ENCODE data around the gene ARHGEF7.

ARHGEF7 gene

GRCh38 chr13:111282425-111282824, 167.3 kb downstream of the ARHGEF7 start:
- Histone ChIP-seq H3K9ac (ENCODE audit: low read depth, low read length, poor library complexity, severe bottlenecking) (no peak overlapping the region), H3K36me3 (ENCODE audit: insufficient read depth, low read length) (peaks cover 100% of the 10 kb centered on the region), H3K4me3 (ENCODE audit: low read length, poor library complexity, severe bottlenecking) (no peak overlapping the region), H3K4me2 (ENCODE audit: low read depth, low read length, poor library complexity, severe bottlenecking) (no peak overlapping the region), H4K20me1 (ENCODE audit: insufficient read depth, low read length, poor library complexity, severe bottlenecking) (no peaks in the 10 kb centered on the region), H3F3A (ENCODE audit: low read depth) (no peaks in the 10 kb centered on the region), H2AFZ (ENCODE audit: low read length) (no peak overlapping the region), H3K27me3 (ENCODE audit: insufficient read depth, low read length, poor library complexity, severe bottlenecking) (no peaks in the 10 kb centered on the region), H3K79me2 (ENCODE audit: insufficient read depth, low read length) (0 out of 2 replicates have a peak, but pooled peaks cover 3% of the 10 kb centered on the region), H3K4me1 (ENCODE audit: insufficient read depth, low read length, poor library complexity, severe bottlenecking) (no peaks in the 10 kb centered on the region), H3K9me2 (replicated peaks; ENCODE audit: low read depth, low read length) (no peaks in the 10 kb centered on the region), H3K9me3 (ENCODE audit: insufficient read depth, low read depth, low read length) (no peaks in the 10 kb centered on the region)
- no peak for TF ChIP-seq EZH2phosphoT487 (IDR thresholded peaks at IDR 0.05; ENCODE audit: borderline replicate concordance)
- TF ChIP-seq, protein P1, sequence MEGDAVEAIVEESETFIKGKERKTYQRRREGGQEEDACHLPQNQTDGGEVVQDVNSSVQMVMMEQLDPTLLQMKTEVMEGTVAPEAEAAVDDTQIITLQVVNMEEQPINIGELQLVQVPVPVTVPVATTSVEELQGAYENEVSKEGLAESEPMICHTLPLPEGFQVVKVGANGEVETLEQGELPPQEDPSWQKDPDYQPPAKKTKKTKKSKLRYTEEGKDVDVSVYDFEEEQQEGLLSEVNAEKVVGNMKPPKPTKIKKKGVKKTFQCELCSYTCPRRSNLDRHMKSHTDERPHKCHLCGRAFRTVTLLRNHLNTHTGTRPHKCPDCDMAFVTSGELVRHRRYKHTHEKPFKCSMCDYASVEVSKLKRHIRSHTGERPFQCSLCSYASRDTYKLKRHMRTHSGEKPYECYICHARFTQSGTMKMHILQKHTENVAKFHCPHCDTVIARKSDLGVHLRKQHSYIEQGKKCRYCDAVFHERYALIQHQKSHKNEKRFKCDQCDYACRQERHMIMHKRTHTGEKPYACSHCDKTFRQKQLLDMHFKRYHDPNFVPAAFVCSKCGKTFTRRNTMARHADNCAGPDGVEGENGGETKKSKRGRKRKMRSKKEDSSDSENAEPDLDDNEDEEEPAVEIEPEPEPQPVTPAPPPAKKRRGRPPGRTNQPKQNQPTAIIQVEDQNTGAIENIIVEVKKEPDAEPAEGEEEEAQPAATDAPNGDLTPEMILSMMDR (conservative IDR thresholded peaks at IDR 0.05; ENCODE audit: low read length): no peak

DNA sequence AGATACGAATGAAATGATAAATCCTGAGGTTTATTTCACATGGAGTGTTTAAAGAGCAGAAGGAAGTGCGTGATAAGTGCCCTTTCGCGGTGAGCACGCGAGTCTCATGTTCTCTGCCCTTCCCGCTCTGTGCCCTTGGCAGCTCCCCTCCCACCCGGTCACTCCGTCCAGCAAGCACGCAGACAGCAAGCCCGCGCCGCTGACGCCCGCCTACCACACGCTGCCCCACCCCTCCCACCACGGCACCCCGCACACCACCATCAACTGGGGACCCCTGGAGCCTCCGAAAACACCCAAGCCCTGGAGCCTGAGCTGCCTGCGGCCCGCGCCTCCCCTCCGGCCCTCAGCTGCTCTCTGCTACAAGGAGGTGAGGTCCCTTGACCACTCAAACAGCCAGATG, 167.9 kb downstream of the ARHGEF7 start:
- Histone ChIP-seq H3K4me1 (ENCODE audit: insufficient read depth, low read length, poor library complexity, severe bottlenecking) (no peaks in the 10 kb centered on the region), H3K36me3 (ENCODE audit: insufficient read depth, low read length) (peaks cover 100% of the 10 kb centered on the region), H3K27me3 (ENCODE audit: insufficient read depth, low read length, poor library complexity, severe bottlenecking) (no peaks in the 10 kb centered on the region), H3K9ac (ENCODE audit: low read depth, low read length, poor library complexity, severe bottlenecking) (no peak overlapping the region), H3K4me2 (ENCODE audit: low read depth, low read length, poor library complexity, severe bottlenecking) (no peak overlapping the region), H4K20me1 (ENCODE audit: insufficient read depth, low read length, poor library complexity, severe bottlenecking) (no peaks in the 10 kb centered on the region), H3K4me3 (ENCODE audit: low read length, poor library complexity, severe bottlenecking) (no peak overlapping the region), H2AFZ (ENCODE audit: low read length) (no peak overlapping the region), H3K79me2 (ENCODE audit: insufficient read depth, low read length) (0 out of 2 replicates have a peak, but pooled peaks cover 3% of the 10 kb centered on the region), H3F3A (ENCODE audit: low read depth) (no peaks in the 10 kb centered on the region), H3K9me3 (ENCODE audit: insufficient read depth, low read depth, low read length) (no peaks in the 10 kb centered on the region), H3K9me2 (replicated peaks; ENCODE audit: low read depth, low read length) (no peaks in the 10 kb centered on the region)
- no peak for TF ChIP-seq EZH2phosphoT487 (IDR thresholded peaks at IDR 0.05; ENCODE audit: borderline replicate concordance)
- TF ChIP-seq, protein P1 (conservative IDR thresholded peaks at IDR 0.05; ENCODE audit: low read length): no peak

GRCh38 chr13:111283457-111283856, 168.3 kb downstream of the ARHGEF7 start:
- Histone ChIP-seq H3K4me2 (ENCODE audit: low read depth, low read length, poor library complexity, severe bottlenecking) (no peak overlapping the region), H4K20me1 (ENCODE audit: insufficient read depth, low read length, poor library complexity, severe bottlenecking) (no peaks in the 10 kb centered on the region), H3K79me2 (ENCODE audit: insufficient read depth, low read length) (0 out of 2 replicates have a peak, but pooled peaks cover 3% of the 10 kb centered on the region), H3K36me3 (ENCODE audit: insufficient read depth, low read length) (peaks cover 100% of the 10 kb centered on the region), H3F3A (ENCODE audit: low read depth) (no peaks in the 10 kb centered on the region), H3K9me3 (ENCODE audit: insufficient read depth, low read depth, low read length) (no peaks in the 10 kb centered on the region), H3K4me3 (ENCODE audit: low read length, poor library complexity, severe bottlenecking) (no peak overlapping the region), H3K4me1 (ENCODE audit: insufficient read depth, low read length, poor library complexity, severe bottlenecking) (no peaks in the 10 kb centered on the region), H2AFZ (ENCODE audit: low read length) (no peak overlapping the region), H3K9me2 (replicated peaks; ENCODE audit: low read depth, low read length) (no peaks in the 10 kb centered on the region), H3K27me3 (ENCODE audit: insufficient read depth, low read length, poor library complexity, severe bottlenecking) (no peaks in the 10 kb centered on the region), H3K9ac (ENCODE audit: low read depth, low read length, poor library complexity, severe bottlenecking) (no peak overlapping the region)
- TF ChIP-seq, protein P1 (conservative IDR thresholded peaks at IDR 0.05; ENCODE audit: low read length): no peak
- TF ChIP-seq EZH2phosphoT487 (IDR thresholded peaks at IDR 0.05; ENCODE audit: borderline replicate concordance): no peak
